Bronchial epithelial cell (primary cell): Measurements from ENCODE around the gene ICE2. TPM values are rescaled to one million over a fixed set of nuclear protein-coding genes. Genes with fewer than 3 reads are reported as not detected.
A peak's percentile ranks its signal among the peaks of the same experiment; 100 is the strongest.
"Not testable (repeated sequence)": the region's sequence is repeated elsewhere in the genome, so short reads cannot be mapped to it uniquely, and the experiment has no call there.

Experiments
- DNase-seq: peaks from one replicate; pipeline ENCODE4 v3.0.0-alpha.2; 2010; ENCODE audit warnings: low read depth
- FAIRE-seq: peaks from 2 replicates; lab custom pipeline; 2011; peaks lifted over from hg19 to GRCh38; lab: Jason Lieb, UNC
- H3K27me3 ChIP-seq: 2 replicates; pipeline ENCODE4 v1.5.1; 2011; ENCODE audit warnings: low read length; ENCODE audit not compliant: control insufficient read depth, insufficient read depth
- H3K36me3 ChIP-seq: 2 replicates; pipeline ENCODE4 v1.5.1; 2011; ENCODE audit warnings: low read length; ENCODE audit not compliant: control insufficient read depth, insufficient read depth
- H3K4me3 ChIP-seq: 2 replicates; pipeline ENCODE4 v1.5.1; 2011; ENCODE audit warnings: mild to moderate bottlenecking, low read depth, low read length, control low read depth
- CTCF ChIP-seq: IDR thresholded peaks from 2 replicates; pipeline ENCODE4 v1.5.1; 2011; ENCODE audit warnings: mild to moderate bottlenecking, moderate library complexity, low read length, control low read depth, inconsistent platforms; ENCODE audit not compliant: insufficient read depth, severe bottlenecking
- total RNA-seq: library from RNA; depleted of rRNA; stranded (reverse); fragments of >200 nt; gene quantifications from 2 replicates; pipeline ENCODE4 v1.2.1, GENCODE V29; 2014

Gene ICE2
- total RNA-seq, 1 donor from 2014 or later, result 22.6 TPM

DNA sequence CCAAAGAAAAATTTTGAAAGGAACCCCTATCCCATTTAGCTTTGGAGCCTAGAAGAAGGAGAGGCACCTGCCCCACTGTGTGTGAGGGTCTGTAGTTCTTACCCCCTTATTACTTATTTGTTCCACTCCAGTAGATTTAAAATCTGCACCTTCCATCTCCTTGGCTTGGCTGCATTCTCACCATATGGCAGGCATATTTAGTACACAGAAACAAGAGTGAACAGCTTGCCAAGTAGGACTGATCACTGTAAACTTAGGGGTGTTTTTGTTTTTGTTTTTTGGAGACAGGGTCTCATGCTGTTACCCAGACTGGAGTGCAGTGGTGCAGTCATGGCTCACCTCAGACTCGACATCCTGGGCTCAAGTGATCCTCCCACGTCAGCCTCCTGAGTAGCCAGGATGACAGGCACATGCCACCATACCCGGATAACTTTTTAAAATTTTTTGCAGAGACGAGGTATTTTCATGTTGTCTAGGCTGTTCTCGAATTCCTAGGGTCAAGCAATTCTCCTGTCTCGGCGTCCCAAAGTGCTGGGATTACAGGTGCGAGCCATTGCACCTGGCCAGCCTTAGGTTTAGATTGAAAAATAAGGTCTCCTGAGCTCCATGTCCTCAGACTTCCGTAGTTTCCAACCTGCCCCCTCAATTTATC is 67.0 kb downstream of the ICE2 start:
- FAIRE-seq, result no peak
- TF ChIP-seq CTCF, result no peak
- no peak for DNase-seq
- no peaks in the 10 kb centered on the region for H3K36me3 ChIP-seq
- H3K27me3 ChIP-seq, result no peaks in the 10 kb centered on the region
- no peak overlapping the region for H3K4me3 ChIP-seq

DNA sequence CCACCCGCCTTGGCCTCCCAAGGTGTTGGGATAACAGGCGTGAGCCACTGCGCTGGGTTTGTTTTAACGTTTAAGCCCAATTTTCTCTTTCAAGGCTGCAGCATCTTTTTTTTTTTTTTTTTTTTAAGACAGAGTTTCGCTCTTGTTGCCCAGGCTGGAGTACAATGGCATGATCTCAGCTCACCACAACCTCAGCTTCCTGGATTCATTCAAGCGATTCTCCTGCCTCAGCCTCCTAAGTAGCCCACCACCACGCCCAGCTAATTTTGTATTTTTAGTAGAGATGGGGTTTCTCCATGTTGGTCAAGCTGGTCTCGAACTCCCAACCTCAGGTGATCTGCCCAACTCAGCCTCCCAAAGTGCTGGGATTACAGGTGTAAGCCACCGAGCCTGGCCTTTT is 68.6 kb downstream of the ICE2 start:
- not testable (repeated sequence) for H3K27me3 ChIP-seq, H3K4me3 ChIP-seq, FAIRE-seq, DNase-seq, H3K36me3 ChIP-seq

GRCh38 chr15:60408463-60408981 is 70.4 kb downstream of the ICE2 start:
- no peaks in the 10 kb centered on the region for H3K27me3 ChIP-seq
- DNase-seq (peak; percentile 100), FAIRE-seq (no peak)
- H3K4me3 ChIP-seq, result no peak overlapping the region
- no peak for TF ChIP-seq CTCF
- no peaks in the 10 kb centered on the region for H3K36me3 ChIP-seq

- H3K27me3 ChIP-seq, result no peaks in the 10 kb centered on the region
- no peak overlapping the region for H3K4me3 ChIP-seq
- FAIRE-seq (no peak), DNase-seq (peak; percentile 90)
- TF ChIP-seq CTCF, result no peak
- no peaks in the 10 kb centered on the region for H3K36me3 ChIP-seq
Measured at GRCh38 chr15:60407415-60407805, 71.5 kb downstream of the ICE2 start.

DNA sequence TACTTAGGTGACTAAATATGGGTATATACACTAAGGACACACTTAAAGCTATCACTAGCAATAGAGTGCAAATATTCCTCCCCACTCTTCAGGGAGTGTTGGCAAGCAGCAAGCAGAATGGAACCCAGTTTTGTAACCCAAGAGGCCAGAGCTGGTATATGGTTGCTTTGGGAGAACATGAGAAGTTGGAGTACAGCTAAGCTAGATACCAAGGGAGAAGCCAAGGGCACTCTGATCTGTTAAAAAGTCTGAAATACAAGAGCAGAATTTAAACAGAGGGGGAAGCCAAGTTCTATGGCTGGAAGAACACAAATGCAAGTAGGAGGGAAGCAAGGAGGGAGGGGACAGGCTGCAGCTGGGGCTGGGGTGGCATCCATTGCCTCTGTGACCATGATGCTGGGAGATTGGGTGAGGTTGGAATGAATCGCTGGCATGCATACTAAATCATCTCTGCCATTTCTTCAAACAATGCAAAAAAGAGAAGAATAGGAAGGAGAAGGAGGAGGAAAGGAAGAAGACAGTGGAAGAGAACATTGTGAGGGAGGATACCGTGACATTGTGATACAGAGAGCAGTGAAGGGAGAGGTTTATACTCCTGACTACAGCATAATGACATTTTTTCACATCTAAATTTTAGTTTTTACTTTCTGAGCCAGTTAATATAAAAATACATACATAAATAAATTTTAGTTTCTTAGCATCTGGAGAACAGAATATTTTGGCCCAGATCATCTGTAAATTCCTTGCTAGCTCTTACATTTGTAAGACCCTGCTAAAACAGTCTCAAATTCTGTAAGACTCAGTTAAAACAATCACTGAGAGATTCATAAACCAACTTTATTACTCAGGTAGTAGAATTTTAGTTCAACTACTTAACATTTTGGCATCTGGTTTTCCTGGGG is 72.2 kb downstream of the ICE2 start:
- TF ChIP-seq CTCF, result no peak
- no peak for DNase-seq
- no peaks in the 10 kb centered on the region for H3K27me3 ChIP-seq
- H3K36me3 ChIP-seq, result no peaks in the 10 kb centered on the region
- no peak for FAIRE-seq
- H3K4me3 ChIP-seq, result no peak overlapping the region

GRCh38 chr15:60405399-60405798 is 73.5 kb downstream of the ICE2 start:
- DNase-seq, result no peak
- no peaks in the 10 kb centered on the region for H3K36me3 ChIP-seq
- no peak for TF ChIP-seq CTCF
- no peak for FAIRE-seq
- no peaks in the 10 kb centered on the region for H3K27me3 ChIP-seq
- no peak overlapping the region for H3K4me3 ChIP-seq

GRCh38 chr15:60404351-60404750 is 74.6 kb downstream of the ICE2 start:
- not testable (repeated sequence) for FAIRE-seq, H3K27me3 ChIP-seq, H3K4me3 ChIP-seq, DNase-seq, H3K36me3 ChIP-seq
